Fibroblast of lung (primary cell): ENCODE results near the gene LIPE. TPM values are rescaled to one million over a fixed set of nuclear protein-coding genes. Genes with fewer than 3 reads are reported as not detected.

Experiments used
- DNase-seq, 2 donors: peaks; one replicate each; pipeline versions ENCODE4 v3.0.0 to v3.0.0-alpha.2; 2010; ENCODE audit warnings: low read depth in 2 of 2
- H2AFZ ChIP-seq: 2 replicates; pipeline ENCODE4 v1.5.1; 2012; ENCODE audit warnings: low read length, control low read depth, inconsistent platforms
- H3K27ac ChIP-seq: 2 replicates; pipeline ENCODE4 v1.5.1; 2011; ENCODE audit warnings: low read length, control low read depth; ENCODE audit not compliant: insufficient read depth
- H3K27me3 ChIP-seq: 2 replicates; pipeline ENCODE4 v1.5.1; 2011; ENCODE audit warnings: mild to moderate bottlenecking, low read length; ENCODE audit not compliant: control insufficient read depth, insufficient read depth
- H3K36me3 ChIP-seq: 2 replicates; pipeline ENCODE4 v1.5.1; 2011; ENCODE audit warnings: low read length; ENCODE audit not compliant: control insufficient read depth, insufficient read depth
- H3K4me1 ChIP-seq: 2 replicates; pipeline ENCODE4 v1.5.1; 2011; ENCODE audit warnings: low read length; ENCODE audit not compliant: control insufficient read depth, insufficient read depth; ENCODE audit errors: extremely low read depth
- H3K4me2 ChIP-seq: 2 replicates; pipeline ENCODE4 v1.5.1; 2011; ENCODE audit warnings: low read length, control low read depth; ENCODE audit not compliant: insufficient read depth; ENCODE audit errors: extremely low read depth
- H3K4me3 ChIP-seq, 4 experiments: fragments of 200-600 bp in 1 of 4; sonication (generic) in 1 of 4; replicated peaks in 1 of 4; 2 replicates each; pipeline ENCODE4 v1.5.1; 2011 to 2016; ENCODE audit warnings: low read length in 4 of 4, low read depth in 3 of 4, mild to moderate bottlenecking in 3 of 4, control low read depth in 2 of 4, inconsistent platforms in 1 of 4, mixed read lengths in 1 of 4; ENCODE audit not compliant: insufficient read depth in 1 of 4; ENCODE audit errors: control extremely low read depth in 1 of 4
- H3K79me2 ChIP-seq: 2 replicates; pipeline ENCODE4 v1.5.1; 2012; ENCODE audit warnings: mild to moderate bottlenecking, low read length, inconsistent platforms; ENCODE audit not compliant: control insufficient read depth, insufficient read depth
- H3K9ac ChIP-seq: 2 replicates; pipeline ENCODE4 v1.5.1; 2011; ENCODE audit warnings: mild to moderate bottlenecking, low read length, control low read depth; ENCODE audit not compliant: insufficient read depth
- H3K9me3 ChIP-seq: 2 replicates; pipeline ENCODE4 v1.5.1; 2012; ENCODE audit warnings: low read depth, low read length; ENCODE audit not compliant: control insufficient read depth, insufficient read depth
- H4K20me1 ChIP-seq: 2 replicates; pipeline ENCODE4 v1.5.1; 2011; ENCODE audit warnings: low read length; ENCODE audit not compliant: control insufficient read depth, insufficient read depth; ENCODE audit errors: extremely low read depth
- CTCF ChIP-seq, 2 donors: IDR thresholded peaks in 1 of 2; conservative IDR thresholded peaks in 1 of 2; 1 replicate in 1 of 2; 2 replicates in 1 of 2; pipeline ENCODE4 v1.5.1; 2011 to 2012; ENCODE audit warnings: low read length in 2 of 2, control low read depth in 1 of 2, inconsistent platforms in 1 of 2, low read depth in 1 of 2, mild to moderate bottlenecking in 1 of 2
- EZH2 ChIP-seq: IDR thresholded peaks from 2 replicates; pipeline ENCODE4 v1.5.1; 2012; ENCODE audit warnings: low read length, control low read depth, mild to moderate bottlenecking; ENCODE audit errors: missing control alignments
- polyA plus RNA-seq, 2 donors: library from polyadenylated mRNA; depleted of rRNA in 1 of 2; stranded (reverse) in 1 of 2; unstranded in 1 of 2; fragments of >200 nt; gene quantifications; 2 replicates each; pipeline ENCODE4 v1.2.1, GENCODE V29; 2011 to 2012; ENCODE audit warnings: missing spikeins in 1 of 2
- total RNA-seq: library from RNA; depleted of rRNA; stranded (reverse); fragments of >200 nt; gene quantifications from 2 replicates; pipeline ENCODE4 v1.2.1, GENCODE V29; 2014

LIPE gene
- total and polyA plus RNA-seq, 2 donors (not counting 1 experiment from before 2014, with no cell fraction given): 1.1 to 1.7 TPM

- DNase-seq: no peak
- no peak overlapping the region for H3K4me2 ChIP-seq
- H3K79me2 ChIP-seq: no peaks in the 10 kb centered on the region
- H3K4me3 ChIP-seq: no peak overlapping the region
- TF ChIP-seq EZH2: no peak
- TF ChIP-seq CTCF (conservative IDR thresholded peaks at IDR 0.05 in 1 of 2, IDR thresholded peaks at IDR 0.05 in 1 of 2; ENCODE audit: low read depth in 1 of 2, low read length in 2 of 2): no peak
- H4K20me1 ChIP-seq: no peaks in the 10 kb centered on the region
- no peak overlapping the region for H2AFZ ChIP-seq
- no peak overlapping the region for H3K27ac ChIP-seq
- H3K9ac ChIP-seq: no peak overlapping the region
- no peaks in the 10 kb centered on the region for H3K27me3 ChIP-seq
- no peaks in the 10 kb centered on the region for H3K4me1 ChIP-seq
- no peaks in the 10 kb centered on the region for H3K9me3 ChIP-seq
- H3K36me3 ChIP-seq: no peaks in the 10 kb centered on the region
Measured at GRCh38 chr19:42411581-42412178, 15.5 kb downstream of the LIPE start.

GRCh38 chr19:42410371-42410770 lies 16.8 kb downstream of the LIPE start:
- Histone ChIP-seq H3K36me3 (no peaks in the 10 kb centered on the region), H3K4me2 (no peak overlapping the region), H2AFZ (no peak overlapping the region), H3K27me3 (no peaks in the 10 kb centered on the region), H3K27ac (no peak overlapping the region), H3K4me3 (no peak overlapping the region), H3K79me2 (no peaks in the 10 kb centered on the region), H3K9me3 (no peaks in the 10 kb centered on the region), H4K20me1 (no peaks in the 10 kb centered on the region), H3K9ac (no peak overlapping the region), H3K4me1 (no peaks in the 10 kb centered on the region)
- no peak for DNase-seq
- TF ChIP-seq CTCF (conservative IDR thresholded peaks at IDR 0.05 in 1 of 2, IDR thresholded peaks at IDR 0.05 in 1 of 2; ENCODE audit: low read depth in 1 of 2, low read length in 2 of 2) (no peak), EZH2 (no peak)

GRCh38 chr19:42409477-42409876 lies 17.7 kb downstream of the LIPE start:
- H2AFZ ChIP-seq: no peak overlapping the region
- H3K9ac ChIP-seq: no peak overlapping the region
- H3K27me3 ChIP-seq: no peaks in the 10 kb centered on the region
- no peak overlapping the region for H3K27ac ChIP-seq
- no peaks in the 10 kb centered on the region for H4K20me1 ChIP-seq
- no peak overlapping the region for H3K4me2 ChIP-seq
- H3K4me3 ChIP-seq: no peak overlapping the region
- DNase-seq: peak in 1 of 2 donors; percentile 21
- no peaks in the 10 kb centered on the region for H3K4me1 ChIP-seq
- H3K79me2 ChIP-seq: no peaks in the 10 kb centered on the region
- H3K9me3 ChIP-seq: no peaks in the 10 kb centered on the region
- H3K36me3 ChIP-seq: no peaks in the 10 kb centered on the region
- TF ChIP-seq CTCF (conservative IDR thresholded peaks at IDR 0.05 in 1 of 2, IDR thresholded peaks at IDR 0.05 in 1 of 2; ENCODE audit: low read depth in 1 of 2, low read length in 2 of 2): no peak
- TF ChIP-seq EZH2: no peak
